LNCAP (cell line): ENCODE data around the gene SARS1.

ENCODE experiments used
- CTCF ChIP-seq: fragments of 450-650 bp; IDR thresholded peaks from 2 replicates; pipeline ENCODE4 v1.5.1; 2017; ENCODE audit warnings: mild to moderate bottlenecking

The SARS1 gene

DNA sequence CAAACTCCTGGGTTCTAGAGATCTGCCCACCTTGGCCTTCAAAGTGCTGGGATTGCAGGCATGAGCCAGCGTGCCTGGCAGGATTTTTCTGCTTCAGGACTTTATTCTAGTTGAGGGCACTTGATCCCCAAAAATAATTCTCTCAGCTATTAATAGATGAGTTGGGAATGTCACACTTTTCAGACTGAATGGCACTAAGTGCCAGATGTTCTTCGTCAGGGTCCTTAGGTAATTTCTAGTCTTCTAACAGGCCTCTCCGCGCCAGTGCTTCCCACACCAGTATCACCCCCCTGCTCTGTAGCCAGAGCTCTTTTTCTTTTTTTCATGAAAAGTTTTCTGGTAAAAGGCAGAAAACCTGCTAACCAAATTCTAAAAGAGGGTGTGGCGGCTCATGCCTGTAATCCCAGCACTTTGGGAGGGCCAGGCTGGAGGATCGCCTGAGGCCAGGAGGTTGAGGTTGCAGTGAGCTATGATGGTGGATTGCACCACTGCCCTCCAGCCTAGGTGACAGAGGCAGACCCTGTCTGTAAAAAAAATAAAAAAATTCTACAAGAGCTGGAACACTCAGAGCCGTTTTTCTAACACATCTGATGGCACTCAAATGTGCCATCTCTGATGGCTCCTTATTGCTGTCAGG is 6.1 kb upstream of the SARS1 start:
- TF ChIP-seq CTCF, result no peak

DNA sequence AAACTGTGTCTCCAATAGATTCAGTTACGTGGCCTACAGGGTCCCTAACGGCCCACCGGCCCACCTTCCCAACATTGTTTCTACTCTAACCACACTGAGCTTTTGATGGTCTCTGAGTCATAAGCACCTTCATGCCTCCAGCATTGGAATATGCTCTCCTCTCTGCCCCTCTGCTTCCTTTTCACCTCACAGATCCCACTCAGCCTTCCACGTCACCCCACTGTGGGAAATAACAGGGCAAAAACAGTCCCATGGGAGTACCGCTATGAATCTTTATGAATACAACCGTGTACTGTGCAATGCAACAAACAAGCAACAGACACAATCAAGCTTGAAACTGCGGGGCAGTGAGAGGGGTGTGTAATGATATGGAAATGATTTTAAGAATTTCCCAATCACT is 5.3 kb upstream of the SARS1 start:
- TF ChIP-seq CTCF, result no peak

DNA sequence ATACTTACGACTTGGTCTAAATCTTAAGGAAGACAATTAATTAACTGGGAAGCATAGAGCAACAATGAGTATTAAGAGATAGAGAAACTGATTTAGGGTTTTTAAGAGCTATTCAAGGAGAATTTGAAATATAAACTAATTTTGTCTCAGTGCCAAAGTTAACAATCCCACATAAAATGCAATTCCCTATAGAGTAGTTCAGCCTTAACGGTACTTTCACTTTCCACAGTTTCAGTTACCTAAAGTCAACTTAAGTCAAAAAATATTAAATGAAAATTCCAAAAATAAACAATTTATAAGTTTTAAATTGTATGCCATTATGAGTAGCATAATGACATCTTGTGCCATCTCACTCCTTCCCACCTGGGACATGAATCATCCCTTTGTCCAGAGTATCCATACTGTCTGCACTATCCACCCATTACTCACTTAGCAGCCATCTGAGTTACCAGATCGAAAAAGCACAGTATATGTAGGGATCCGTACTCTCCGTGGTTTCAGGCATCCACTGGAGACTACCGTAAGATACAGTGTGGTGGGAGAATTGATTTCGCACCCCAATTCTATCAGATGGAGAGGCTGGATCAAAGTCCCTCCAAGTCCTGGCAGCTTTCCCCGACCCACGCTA is 4.8 kb upstream of the SARS1 start:
- TF ChIP-seq CTCF, result no peak

DNA sequence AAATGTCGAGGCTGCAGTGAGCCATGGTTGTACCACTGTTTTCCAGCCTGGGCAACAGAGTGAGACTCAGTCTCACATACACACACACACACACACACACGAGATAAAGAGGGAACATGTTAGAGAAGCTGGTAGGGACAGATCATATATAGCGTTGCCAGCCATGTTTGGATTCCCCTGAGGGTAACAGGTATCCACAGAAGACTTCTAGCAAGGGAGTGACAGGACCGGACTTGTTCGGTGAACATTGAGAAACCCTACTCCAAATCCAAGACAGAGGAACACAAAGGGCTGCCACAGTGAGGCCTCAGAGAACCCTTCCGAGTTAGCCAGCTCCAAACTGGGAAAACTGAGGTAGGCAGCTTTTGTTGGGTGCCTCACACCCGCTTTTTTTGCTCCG is 3.7 kb upstream of the SARS1 start:
- TF ChIP-seq CTCF, result no peak

DNA sequence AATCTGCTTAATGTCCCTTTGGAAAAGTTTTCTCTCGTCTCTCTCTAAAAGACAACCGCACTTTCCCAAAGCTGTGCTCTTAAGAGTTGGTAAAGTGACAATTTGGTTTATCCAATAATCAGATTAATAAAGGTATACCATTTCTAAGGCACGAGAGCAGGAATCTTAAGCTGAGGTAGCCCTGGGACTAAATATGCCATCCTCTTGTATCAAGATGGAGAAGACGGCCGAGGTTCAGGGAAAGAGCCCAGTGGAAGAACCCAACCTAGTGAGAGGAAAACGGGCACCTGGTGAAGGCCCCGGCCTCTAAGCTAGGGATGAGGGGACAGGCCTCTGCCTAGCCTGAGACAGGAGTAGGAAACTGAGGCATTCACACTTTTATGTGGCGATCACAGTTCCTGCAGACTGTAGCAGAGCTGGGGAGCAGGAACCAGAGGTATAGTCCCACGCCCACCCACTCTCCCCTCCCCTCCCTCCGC is 334 bp upstream of the SARS1 start:
- TF ChIP-seq CTCF, result no peak

- no peak for TF ChIP-seq CTCF
These were observed 1.2 kb downstream of the SARS1 start for GRCh38 chr1:109214695-109215623.

DNA sequence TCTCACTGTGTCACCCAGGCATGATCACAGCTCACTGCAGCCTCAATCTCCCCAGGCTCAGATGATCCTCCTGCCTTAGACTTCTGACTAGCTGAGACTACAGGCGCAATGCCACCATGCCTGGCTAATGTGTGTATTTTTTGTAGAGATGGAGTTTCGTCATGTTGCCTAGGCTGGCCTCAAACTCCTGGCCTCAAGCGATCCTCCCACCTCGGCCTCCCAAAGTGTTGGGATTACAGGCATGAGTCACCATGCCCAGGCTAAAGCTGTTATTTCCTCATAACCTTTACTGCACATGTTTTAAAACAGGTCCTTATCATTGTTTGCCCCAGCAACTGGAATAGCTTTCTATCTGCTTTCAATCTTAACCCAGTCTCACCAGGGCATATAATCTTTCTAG is 2.9 kb downstream of the SARS1 start:
- no peak for TF ChIP-seq CTCF
